ENCODE results near the gene MYO1H.

Gene MYO1H

GRCh38 chr12:109450980-109451379, 103.3 kb downstream of the MYO1H start:
- Histone ChIP-seq H3K27me3 (replicated peaks; ENCODE audit: control insufficient read depth, insufficient read depth, low read length) (no peaks in the 10 kb centered on the region), H3K4me3 (ENCODE audit: low read length) (no peak overlapping the region), H3K36me3 (ENCODE audit: control insufficient read depth, insufficient read depth, low read length, severe bottlenecking) (peaks cover 76% of the 10 kb centered on the region), H3K9ac (ENCODE audit: low read length) (no peak overlapping the region), H3K9me3 (ENCODE audit: control insufficient read depth, low read length) (no peaks in the 10 kb centered on the region), H3K4me1 (ENCODE audit: control insufficient read depth, insufficient read depth, low read length) (peaks cover 30% of the 10 kb centered on the region)
- no peak for DNase-seq (ENCODE audit: low read depth)

GRCh38 chr12:109451400-109451799, 103.7 kb downstream of the MYO1H start:
- H3K27me3 ChIP-seq (replicated peaks; ENCODE audit: control insufficient read depth, insufficient read depth, low read length): no peaks in the 10 kb centered on the region
- H3K4me1 ChIP-seq (ENCODE audit: control insufficient read depth, insufficient read depth, low read length): peaks cover 28% of the 10 kb centered on the region
- H3K36me3 ChIP-seq (ENCODE audit: control insufficient read depth, insufficient read depth, low read length, severe bottlenecking): peaks cover 80% of the 10 kb centered on the region
- no peaks in the 10 kb centered on the region for H3K9me3 ChIP-seq (ENCODE audit: control insufficient read depth, low read length)
- no peak overlapping the region for H3K9ac ChIP-seq (ENCODE audit: low read length)
- DNase-seq (ENCODE audit: low read depth): no peak
- no peak overlapping the region for H3K4me3 ChIP-seq (ENCODE audit: low read length)

- Histone ChIP-seq H3K27me3 (replicated peaks; ENCODE audit: control insufficient read depth, insufficient read depth, low read length) (no peaks in the 10 kb centered on the region), H3K4me1 (ENCODE audit: control insufficient read depth, insufficient read depth, low read length) (peaks cover 36% of the 10 kb centered on the region), H3K4me3 (ENCODE audit: low read length) (no peak overlapping the region), H3K36me3 (ENCODE audit: control insufficient read depth, insufficient read depth, low read length, severe bottlenecking) (peaks cover 82% of the 10 kb centered on the region), H3K9me3 (ENCODE audit: control insufficient read depth, low read length) (no peaks in the 10 kb centered on the region), H3K9ac (ENCODE audit: low read length) (no peak overlapping the region)
- no peak for DNase-seq (ENCODE audit: low read depth)
These were observed 104.8 kb downstream of the MYO1H start for GRCh38 chr12:109452489-109452888.

GRCh38 chr12:109455706-109456105, 108.0 kb downstream of the MYO1H start:
- H3K9ac ChIP-seq (ENCODE audit: low read length): no peak overlapping the region
- peaks cover 88% of the 10 kb centered on the region for H3K36me3 ChIP-seq (ENCODE audit: control insufficient read depth, insufficient read depth, low read length, severe bottlenecking)
- DNase-seq (ENCODE audit: low read depth): no peak
- H3K4me1 ChIP-seq (ENCODE audit: control insufficient read depth, insufficient read depth, low read length): peaks cover 53% of the 10 kb centered on the region
- H3K4me3 ChIP-seq (ENCODE audit: low read length): no peak overlapping the region
- H3K27me3 ChIP-seq (replicated peaks; ENCODE audit: control insufficient read depth, insufficient read depth, low read length): no peaks in the 10 kb centered on the region
- H3K9me3 ChIP-seq (ENCODE audit: control insufficient read depth, low read length): no peaks in the 10 kb centered on the region

- peak; percentile 59 for DNase-seq (ENCODE audit: low read depth)
- peak overlapping the region; percentile 73 for H3K9ac ChIP-seq (ENCODE audit: low read length)
- peaks cover 61% of the 10 kb centered on the region for H3K4me1 ChIP-seq (ENCODE audit: control insufficient read depth, insufficient read depth, low read length)
- H3K36me3 ChIP-seq (ENCODE audit: control insufficient read depth, insufficient read depth, low read length, severe bottlenecking): peaks cover 64% of the 10 kb centered on the region
- no peak overlapping the region for H3K4me3 ChIP-seq (ENCODE audit: low read length)
- no peaks in the 10 kb centered on the region for H3K27me3 ChIP-seq (replicated peaks; ENCODE audit: control insufficient read depth, insufficient read depth, low read length)
- H3K9me3 ChIP-seq (ENCODE audit: control insufficient read depth, low read length): no peaks in the 10 kb centered on the region
These were observed 110.4 kb downstream of the MYO1H start for GRCh38 chr12:109458086-109458485.

- Histone ChIP-seq H3K27me3 (replicated peaks; ENCODE audit: control insufficient read depth, insufficient read depth, low read length) (no peaks in the 10 kb centered on the region), H3K9ac (ENCODE audit: low read length) (peak overlapping the region; percentile 73), H3K9me3 (ENCODE audit: control insufficient read depth, low read length) (no peaks in the 10 kb centered on the region), H3K4me3 (ENCODE audit: low read length) (no peak overlapping the region), H3K36me3 (ENCODE audit: control insufficient read depth, insufficient read depth, low read length, severe bottlenecking) (peaks cover 57% of the 10 kb centered on the region), H3K4me1 (ENCODE audit: control insufficient read depth, insufficient read depth, low read length) (peaks cover 68% of the 10 kb centered on the region)
- peak; percentile 65 for DNase-seq (ENCODE audit: low read depth)
These were observed 111.1 kb downstream of the MYO1H start for GRCh38 chr12:109458771-109459208.

- Histone ChIP-seq H3K9me3 (ENCODE audit: control insufficient read depth, low read length) (no peaks in the 10 kb centered on the region), H3K9ac (ENCODE audit: low read length) (peak overlapping the region; percentile 73), H3K36me3 (ENCODE audit: control insufficient read depth, insufficient read depth, low read length, severe bottlenecking) (peaks cover 52% of the 10 kb centered on the region), H3K4me1 (ENCODE audit: control insufficient read depth, insufficient read depth, low read length) (peaks cover 72% of the 10 kb centered on the region), H3K4me3 (ENCODE audit: low read length) (no peak overlapping the region), H3K27me3 (replicated peaks; ENCODE audit: control insufficient read depth, insufficient read depth, low read length) (no peaks in the 10 kb centered on the region)
- peak; percentile 44 for DNase-seq (ENCODE audit: low read depth)
These were observed 111.5 kb downstream of the MYO1H start for GRCh38 chr12:109459247-109459646.

GRCh38 chr12:109460538-109460937, 112.8 kb downstream of the MYO1H start:
- H3K4me3 ChIP-seq (ENCODE audit: low read length): no peak overlapping the region
- no peaks in the 10 kb centered on the region for H3K9me3 ChIP-seq (ENCODE audit: control insufficient read depth, low read length)
- peaks cover 40% of the 10 kb centered on the region for H3K36me3 ChIP-seq (ENCODE audit: control insufficient read depth, insufficient read depth, low read length, severe bottlenecking)
- no peaks in the 10 kb centered on the region for H3K27me3 ChIP-seq (replicated peaks; ENCODE audit: control insufficient read depth, insufficient read depth, low read length)
- DNase-seq (ENCODE audit: low read depth): no peak
- H3K4me1 ChIP-seq (ENCODE audit: control insufficient read depth, insufficient read depth, low read length): peaks cover 85% of the 10 kb centered on the region
- peak overlapping the region; percentile 82 for H3K9ac ChIP-seq (ENCODE audit: low read length)

GRCh38 chr12:109461049-109461845, 113.5 kb downstream of the MYO1H start:
- peak overlapping the region; percentile 22 for H3K4me3 ChIP-seq (ENCODE audit: low read length)
- H3K9ac ChIP-seq (ENCODE audit: low read length): peak overlapping the region; percentile 82
- peaks cover 92% of the 10 kb centered on the region for H3K4me1 ChIP-seq (ENCODE audit: control insufficient read depth, insufficient read depth, low read length)
- no peaks in the 10 kb centered on the region for H3K27me3 ChIP-seq (replicated peaks; ENCODE audit: control insufficient read depth, insufficient read depth, low read length)
- H3K36me3 ChIP-seq (ENCODE audit: control insufficient read depth, insufficient read depth, low read length, severe bottlenecking): peaks cover 32% of the 10 kb centered on the region
- peak; percentile 28 for DNase-seq (ENCODE audit: low read depth)
- H3K9me3 ChIP-seq (ENCODE audit: control insufficient read depth, low read length): no peaks in the 10 kb centered on the region

GRCh38 chr12:109461846-109462756, 114.4 kb downstream of the MYO1H start:
- Histone ChIP-seq H3K9me3 (ENCODE audit: control insufficient read depth, low read length) (no peaks in the 10 kb centered on the region), H3K4me3 (ENCODE audit: low read length) (peak overlapping the region; percentile 71), H3K4me1 (ENCODE audit: control insufficient read depth, insufficient read depth, low read length) (peaks cover 97% of the 10 kb centered on the region), H3K9ac (ENCODE audit: low read length) (peak overlapping the region; percentile 92), H3K36me3 (ENCODE audit: control insufficient read depth, insufficient read depth, low read length, severe bottlenecking) (peaks cover 26% of the 10 kb centered on the region), H3K27me3 (replicated peaks; ENCODE audit: control insufficient read depth, insufficient read depth, low read length) (no peaks in the 10 kb centered on the region)
- peak; percentile 98 for DNase-seq (ENCODE audit: low read depth)
